ENCODE data around the gene CNGA2. TPM values are rescaled to one million over a fixed set of nuclear protein-coding genes. Genes with fewer than 3 reads are reported as not detected.

The CNGA2 gene
- total and polyA plus RNA-seq, 2 of the 4 experiments (the other 2 are of a cell fraction), result not detected

- WGBS, 2 experiments (ENCODE audit: extremely low coverage in 2 of 2, insufficient read length in 1 of 2), result 58% methylated on average over 9 of the region's 13 CpGs; no CpG with 5 or more reads in 1 of the 2 experiments
- Histone ChIP-seq H3K9me3 (ENCODE audit: control insufficient read depth, insufficient read depth, low read length) (peaks cover 8% of the 10 kb centered on the region; the same call in 1 of the 2 replicates), H3K27ac (ENCODE audit: insufficient read depth, low read length) (no peak overlapping the region), H3K36me3 (ENCODE audit: control insufficient read depth, insufficient read depth, low read length) (no peaks in the 10 kb centered on the region), H3K9ac (ENCODE audit: low read depth, low read length) (no peak overlapping the region), H3K18ac (ENCODE audit: low read depth, low read length) (no peak overlapping the region), H2AK9ac (replicated peaks; ENCODE audit: low read depth, low read length, poor library complexity) (no peak overlapping the region), H2BK120ac (ENCODE audit: low read depth, low read length) (no peak overlapping the region), H4K5ac (ENCODE audit: low read depth, low read length) (no peak overlapping the region), H2AFZ (replicated peaks; ENCODE audit: low read length, poor library complexity) (no peak overlapping the region), H4K8ac (ENCODE audit: low read depth in 2 of 2, low read length in 2 of 2) (no peak overlapping the region), H3K56ac (ENCODE audit: extremely low read depth, insufficient read depth, low read length) (no peak overlapping the region), H3K4me2 (ENCODE audit: low read depth, low read length) (no peak overlapping the region), H2BK15ac (ENCODE audit: low read depth, low read length) (no peak overlapping the region), H3K23ac (ENCODE audit: low read depth, low read length) (no peak overlapping the region), H3K14ac (replicated peaks; ENCODE audit: low read depth, low read length) (no peak overlapping the region), H3K4ac (ENCODE audit: low read depth, low read length) (no peak overlapping the region), H3K79me1 (ENCODE audit: low read depth in 1 of 2, low read length in 2 of 2) (no peaks in the 10 kb centered on the region), H4K20me1 (ENCODE audit: insufficient read depth, low read length) (no peaks in the 10 kb centered on the region), H3K4me1 (ENCODE audit: control insufficient read depth, insufficient read depth, low read length) (no peaks in the 10 kb centered on the region), H3K4me3 (ENCODE audit: insufficient read depth, low read depth, low read length) (no peak overlapping the region), H4K91ac (ENCODE audit: insufficient read depth, low read depth, low read length) (no peak overlapping the region), H3K9me1 (ENCODE audit: insufficient read depth, low read length) (no peaks in the 10 kb centered on the region), H2AK5ac (ENCODE audit: low read depth, low read length) (no peak overlapping the region), H2BK20ac (ENCODE audit: low read depth, low read length) (no peak overlapping the region), H2BK5ac (ENCODE audit: low read depth, low read length, poor library complexity, severe bottlenecking) (no peak overlapping the region), H3K27me3 (ENCODE audit: control insufficient read depth, insufficient read depth, low read length) (no peaks in the 10 kb centered on the region)
- no peak for TF ChIP-seq BHLHE40 (IDR thresholded peaks at IDR 0.05; ENCODE audit: low read depth, low read length)
- no peak for TF ChIP-seq MXI1 (IDR thresholded peaks at IDR 0.05; ENCODE audit: borderline replicate concordance, low read depth, low read length)
- TF ChIP-seq MAFK (IDR thresholded peaks at IDR 0.05; ENCODE audit: low read depth, low read length), result no peak
- no peak for TF ChIP-seq SMC3 (IDR thresholded peaks at IDR 0.05; ENCODE audit: low read depth, low read length)
- no peak for TF ChIP-seq NFE2L2 (IDR thresholded peaks at IDR 0.05; ENCODE audit: low read depth, low read length)
- TF ChIP-seq ELK1 (IDR thresholded peaks at IDR 0.05; ENCODE audit: borderline replicate concordance, low read depth, low read length), result no peak
- no peak for TF ChIP-seq CEBPB (IDR thresholded peaks at IDR 0.05; ENCODE audit: low read depth, low read length)
- TF ChIP-seq USF2 (IDR thresholded peaks at IDR 0.05; ENCODE audit: low read depth, low read length), result no peak
- no peak for TF ChIP-seq CTCF (conservative IDR thresholded peaks at IDR 0.05; ENCODE audit: low read depth, low read length)
- no peak for TF ChIP-seq RFX5 (IDR thresholded peaks at IDR 0.05; ENCODE audit: low read depth, low read length)
- no peak for TF ChIP-seq MAZ (IDR thresholded peaks at IDR 0.05; ENCODE audit: borderline replicate concordance, low read depth, low read length)
- TF ChIP-seq RAD21 (IDR thresholded peaks at IDR 0.05; ENCODE audit: low read length), result no peak
- no peak for TF ChIP-seq FOS (IDR thresholded peaks at IDR 0.05; ENCODE audit: low read depth, low read length)
- TF ChIP-seq RCOR1 (IDR thresholded peaks at IDR 0.05; ENCODE audit: insufficient replicate concordance, low read length), result no peak
- TF ChIP-seq POLR2A (IDR thresholded peaks at IDR 0.05; ENCODE audit: low read depth, low read length), result no peak
- no peak for TF ChIP-seq CHD1 (IDR thresholded peaks at IDR 0.05; ENCODE audit: low read depth, low read length)
- DNase-seq (no peak), ATAC-seq (ENCODE audit: low read depth) (no peak)
- dilution Hi-C loops (cut with HindIII; ENCODE audit: low sequenced_read_pairs, unreplicated experiment), result no loop called here
- CTCF ChIA-PET, result no interaction called here
- no TSS peak for BruUV-seq (replicated peaks)
- intact Hi-C loops (cut with micrococcal nuclease), result no loop called here
- POLR2A ChIA-PET (ENCODE audit: unreplicated experiment), result no interaction called here
- in situ Hi-C loops (cut with MboI; ENCODE audit: low sequenced_read_pairs), result no loop called here
These were observed 41.7 kb downstream of the CNGA2 start for GRCh38 chrX:151776181-151776731.

All from IMR-90 (cell line).